Hepatocyte (in vitro differentiated cells): ENCODE results near the gene STAT5B. TPM values are rescaled to one million over a fixed set of nuclear protein-coding genes. Genes with fewer than 3 reads are reported as not detected.
"Not testable (repeated sequence)": the region's sequence is repeated elsewhere in the genome, so short reads cannot be mapped to it uniquely, and the experiment has no call there.

ENCODE experiments used
- DNase-seq: peaks from one replicate; pipeline ENCODE4 v3.0.0-alpha.2; 2016; ENCODE audit warnings: low spot score
- H2AFZ ChIP-seq: fragments of 200-600 bp; sonication (generic); 2 replicates; pipeline ENCODE4 v1.6.0; 2016; ENCODE audit warnings: antibody characterized with exemption, mild to moderate bottlenecking
- H3K27ac ChIP-seq: fragments of 200-600 bp; sonication (generic); 2 replicates; pipeline ENCODE4 v1.5.1; 2016; ENCODE audit warnings: mild to moderate bottlenecking
- H3K27me3 ChIP-seq: fragments of 200-600 bp; sonication (generic); 2 replicates; pipeline ENCODE4 v1.6.1; 2016
- H3K36me3 ChIP-seq: fragments of 200-600 bp; sonication (generic); replicated peaks from 2 replicates; pipeline ENCODE4 v1.5.1; 2016; ENCODE audit warnings: low read depth; ENCODE audit not compliant: insufficient read depth
- H3K4me1 ChIP-seq: fragments of 200-600 bp; sonication (generic); 2 replicates; pipeline ENCODE4 v1.5.1; 2016; ENCODE audit warnings: mild to moderate bottlenecking, moderate library complexity; ENCODE audit not compliant: insufficient read depth
- H3K4me2 ChIP-seq: fragments of 200-600 bp; sonication (generic); 2 replicates; pipeline ENCODE4 v1.6.0; 2016
- H3K4me3 ChIP-seq: fragments of 200-600 bp; sonication (generic); 2 replicates; pipeline ENCODE4 v1.5.1; 2016; ENCODE audit warnings: mild to moderate bottlenecking
- H3K79me2 ChIP-seq: fragments of 200-600 bp; sonication (generic); 2 replicates; pipeline ENCODE4 v1.6.0; 2017; ENCODE audit warnings: mild to moderate bottlenecking
- H3K9me2 ChIP-seq: fragments of 200-600 bp; sonication (generic); replicated peaks from 2 replicates; pipeline ENCODE4 v1.6.0; 2017; ENCODE audit warnings: mild to moderate bottlenecking; ENCODE audit not compliant: insufficient read depth
- H3K9me3 ChIP-seq: fragments of 200-600 bp; sonication (generic); 2 replicates; pipeline ENCODE4 v1.5.1; 2016; ENCODE audit warnings: low read depth, mild to moderate bottlenecking
- H4K20me1 ChIP-seq: fragments of 200-600 bp; sonication (generic); 2 replicates; pipeline ENCODE4 v1.6.0; 2016; ENCODE audit warnings: mild to moderate bottlenecking; ENCODE audit not compliant: insufficient read depth, poor library complexity, severe bottlenecking
- CTCF ChIP-seq: fragments of 200-600 bp; sonication (generic); IDR thresholded peaks from 2 replicates; pipeline ENCODE4 v1.5.1; 2016; ENCODE audit warnings: antibody characterized with exemption, mild to moderate bottlenecking; ENCODE audit not compliant: poor library complexity
- EZH2 ChIP-seq: fragments of 200-600 bp; sonication (generic); IDR thresholded peaks from 2 replicates; pipeline ENCODE4 v1.6.1; 2016; ENCODE audit warnings: antibody characterized with exemption, mild to moderate bottlenecking, borderline replicate concordance
- EZH2phosphoT487 ChIP-seq: fragments of 200-600 bp; sonication (generic); IDR thresholded peaks from one replicate; pipeline ENCODE4 v1.6.1; 2018; ENCODE audit warnings: antibody characterized with exemption, mild to moderate bottlenecking, low read depth, moderate library complexity; ENCODE audit not compliant: unreplicated experiment, severe bottlenecking
- WGBS: methylation state at CpG from one replicate; pipeline ENCODE4 v1.1.6; 2016; ENCODE audit warnings: low lambda C conversion rate; ENCODE audit errors: missing lambda C conversion rate; 5-methylcytosine and 5-hydroxymethylcytosine counted together
- polyA plus RNA-seq: library from polyadenylated mRNA; unstranded; fragments of >200 nt; fragmentation: Nextera tagmentation; extraction: Ambion mirVana; gene quantifications from 2 replicates; pipeline ENCODE4 v1.2.1, GENCODE V29; 2016
- total RNA-seq: library from RNA; depleted of rRNA; stranded (reverse); fragments of >200 nt; gene quantifications from 2 replicates; pipeline ENCODE4 v1.2.3, GENCODE V29; 2014

The STAT5B gene
- total and polyA plus RNA-seq, 2 experiments from 2014 or later = 25.7 to 26.0 TPM

- no peaks in the 10 kb centered on the region for H3K9me3 ChIP-seq
- H3K4me2 ChIP-seq = no peak overlapping the region
- H2AFZ ChIP-seq = no peak overlapping the region
- no peaks in the 10 kb centered on the region for H3K36me3 ChIP-seq
- H4K20me1 ChIP-seq = no peaks in the 10 kb centered on the region
- H3K9me2 ChIP-seq = no peaks in the 10 kb centered on the region
- H3K79me2 ChIP-seq = peaks cover 87% of the 10 kb centered on the region
- TF ChIP-seq EZH2 (no peak), CTCF (no peak), EZH2phosphoT487 (no peak)
- no peaks in the 10 kb centered on the region for H3K27me3 ChIP-seq
- no peak overlapping the region for H3K4me3 ChIP-seq
- no peak for DNase-seq
- 93% methylated on average over 5 of the region's 5 CpGs for WGBS
- H3K4me1 ChIP-seq = peaks cover 17% of the 10 kb centered on the region
- no peak overlapping the region for H3K27ac ChIP-seq
These were observed 8.0 kb downstream of the STAT5B start for GRCh38 chr17:42268236-42268635.

- Histone ChIP-seq H3K79me2 (peaks cover 84% of the 10 kb centered on the region), H3K36me3 (no peaks in the 10 kb centered on the region), H2AFZ (no peak overlapping the region)
These were observed 9.0 kb downstream of the STAT5B start for GRCh38 chr17:42266918-42267766.

GRCh38 chr17:42266462-42266861 lies 9.7 kb downstream of the STAT5B start:
- DNase-seq = no peak
- H4K20me1 ChIP-seq = no peaks in the 10 kb centered on the region

More at GRCh38 chr17:42266918-42267766, 9.0 kb downstream of the STAT5B start:
- Histone ChIP-seq H3K27me3 (no peaks in the 10 kb centered on the region), H3K4me1 (peaks cover 11% of the 10 kb centered on the region), H3K9me3 (no peaks in the 10 kb centered on the region), H4K20me1 (no peaks in the 10 kb centered on the region), H3K9me2 (no peaks in the 10 kb centered on the region), H3K27ac (peak overlapping the region; percentile 55), H3K4me3 (no peak overlapping the region), H3K4me2 (no peak overlapping the region)
- TF ChIP-seq EZH2phosphoT487 (no peak), EZH2 (no peak), CTCF (no peak)
- WGBS = 69% methylated on average over 9 of the region's 9 CpGs
- DNase-seq = peak; percentile 54

GRCh38 chr17:42264366-42264765 lies 11.8 kb downstream of the STAT5B start:
- not testable (repeated sequence) for H3K9me2 ChIP-seq, DNase-seq, H3K27ac ChIP-seq, H3K9me3 ChIP-seq, H3K4me2 ChIP-seq, H3K4me3 ChIP-seq, H2AFZ ChIP-seq, H3K4me1 ChIP-seq, H3K27me3 ChIP-seq, H3K36me3 ChIP-seq, H4K20me1 ChIP-seq
- H3K79me2 ChIP-seq = peaks cover 78% of the 10 kb centered on the region
- 93% methylated on average over 3 of the region's 4 CpGs for WGBS

More at GRCh38 chr17:42266462-42266861, 9.7 kb downstream of the STAT5B start:
- Histone ChIP-seq H3K9me2 (no peaks in the 10 kb centered on the region), H3K36me3 (no peaks in the 10 kb centered on the region), H3K79me2 (peaks cover 83% of the 10 kb centered on the region), H3K4me2 (no peak overlapping the region), H3K27ac (peak overlapping the region; percentile 55), H3K9me3 (no peaks in the 10 kb centered on the region), H3K4me1 (peaks cover 9% of the 10 kb centered on the region), H3K4me3 (no peak overlapping the region), H3K27me3 (no peaks in the 10 kb centered on the region), H2AFZ (no peak overlapping the region)
- 93% methylated on average over 2 of the region's 2 CpGs for WGBS
- no peak for TF ChIP-seq EZH2phosphoT487
- TF ChIP-seq CTCF = no peak
- TF ChIP-seq EZH2 = no peak
